Neural progenitor cell (in vitro differentiated cells): ENCODE results near the gene RASEF. TPM values are rescaled to one million over a fixed set of nuclear protein-coding genes. Genes with fewer than 3 reads are reported as not detected.

Source experiments
- DNase-seq: peaks from one replicate; pipeline ENCODE4 v3.0.0-alpha.2; 2016; ENCODE audit warnings: low spot score
- H2AFZ ChIP-seq: fragments of 200-600 bp; sonication (generic); replicated peaks from 2 replicates; pipeline ENCODE4 v1.6.1; 2016; ENCODE audit warnings: antibody characterized with exemption
- H3F3A ChIP-seq: fragments of 200-600 bp; sonication (generic); 2 replicates; pipeline ENCODE4 v1.6.1; 2016; ENCODE audit warnings: antibody characterized with exemption, low read depth
- H3K27ac ChIP-seq: fragments of 200-600 bp; sonication (generic); 2 replicates; pipeline ENCODE4 v1.5.1; 2016; ENCODE audit warnings: mild to moderate bottlenecking
- H3K27me3 ChIP-seq: fragments of 200-600 bp; sonication (generic); 2 replicates; pipeline ENCODE4 v1.6.1; 2016; ENCODE audit warnings: mild to moderate bottlenecking, moderate library complexity
- H3K36me3 ChIP-seq: fragments of 200-600 bp; sonication (generic); 2 replicates; pipeline ENCODE4 v1.5.1; 2016
- H3K4me1 ChIP-seq: fragments of 200-600 bp; sonication (generic); 2 replicates; pipeline ENCODE4 v1.6.1; 2016; ENCODE audit warnings: mixed run types
- H3K4me2 ChIP-seq: fragments of 200-600 bp; sonication (generic); 2 replicates; pipeline ENCODE4 v1.6.1; 2016
- H3K4me3 ChIP-seq: fragments of 200-600 bp; sonication (generic); 2 replicates; pipeline ENCODE4 v1.5.1; 2016
- H3K79me2 ChIP-seq: fragments of 200-600 bp; sonication (generic); 2 replicates; pipeline ENCODE4 v1.6.1; 2016; ENCODE audit warnings: low read depth
- H3K9ac ChIP-seq: fragments of 200-600 bp; sonication (generic); 2 replicates; pipeline ENCODE4 v1.6.1; 2016
- H3K9me3 ChIP-seq: fragments of 200-600 bp; sonication (generic); 2 replicates; pipeline ENCODE4 v1.5.1; 2016; ENCODE audit warnings: low read depth
- H4K20me1 ChIP-seq: fragments of 200-600 bp; sonication (generic); 2 replicates; pipeline ENCODE4 v1.6.1; 2016; ENCODE audit warnings: low read depth
- H3K27ac Mint-ChIP-seq: 3 replicates; pipeline ENCODE4 v1.8.0; 2021; ENCODE audit warnings: mixed read lengths
- H3K27me3 Mint-ChIP-seq: 2 replicates; pipeline ENCODE4 v1.8.0; 2022; ENCODE audit warnings: low read depth, mild to moderate bottlenecking, inconsistent platforms, moderate library complexity, mixed read lengths; ENCODE audit not compliant: insufficient read depth
- H3K36me3 Mint-ChIP-seq: 3 replicates; pipeline ENCODE4 v1.8.0; 2021; ENCODE audit warnings: mixed read lengths
- H3K4me1 Mint-ChIP-seq: 3 replicates; pipeline ENCODE4 v1.8.0; 2021; ENCODE audit warnings: mixed read lengths
- H3K4me3 Mint-ChIP-seq: 3 replicates; pipeline ENCODE4 v1.8.0; 2021; ENCODE audit warnings: mild to moderate bottlenecking, moderate library complexity, mixed read lengths
- H3K9me3 Mint-ChIP-seq: 3 replicates; pipeline ENCODE4 v1.8.0; 2020; ENCODE audit warnings: mixed read lengths
- EZH2 ChIP-seq: fragments of 200-600 bp; sonication (generic); IDR thresholded peaks from 2 replicates; pipeline ENCODE4 v1.6.1; 2017; ENCODE audit warnings: antibody characterized with exemption, mild to moderate bottlenecking, moderate library complexity
- EZH2phosphoT487 ChIP-seq: fragments of 200-600 bp; sonication (generic); IDR thresholded peaks from 2 replicates; pipeline ENCODE4 v1.6.1; 2017; ENCODE audit warnings: antibody characterized with exemption
- total RNA-seq: library from RNA; depleted of rRNA; stranded (reverse); fragments of >200 nt; gene quantifications from 2 replicates; pipeline ENCODE4 v1.2.3, GENCODE V29; 2015; ENCODE audit warnings: low replicate concordance
- TF ChIP-seq, protein P1 (sequence below): fragments of 200-600 bp; sonication (generic); IDR thresholded peaks from 2 replicates; pipeline ENCODE4 v1.5.1; 2017; ENCODE audit warnings: antibody characterized with exemption, mild to moderate bottlenecking

Gene RASEF
- total RNA-seq, 1 donor from 2014 or later: 0.21 TPM

DNA sequence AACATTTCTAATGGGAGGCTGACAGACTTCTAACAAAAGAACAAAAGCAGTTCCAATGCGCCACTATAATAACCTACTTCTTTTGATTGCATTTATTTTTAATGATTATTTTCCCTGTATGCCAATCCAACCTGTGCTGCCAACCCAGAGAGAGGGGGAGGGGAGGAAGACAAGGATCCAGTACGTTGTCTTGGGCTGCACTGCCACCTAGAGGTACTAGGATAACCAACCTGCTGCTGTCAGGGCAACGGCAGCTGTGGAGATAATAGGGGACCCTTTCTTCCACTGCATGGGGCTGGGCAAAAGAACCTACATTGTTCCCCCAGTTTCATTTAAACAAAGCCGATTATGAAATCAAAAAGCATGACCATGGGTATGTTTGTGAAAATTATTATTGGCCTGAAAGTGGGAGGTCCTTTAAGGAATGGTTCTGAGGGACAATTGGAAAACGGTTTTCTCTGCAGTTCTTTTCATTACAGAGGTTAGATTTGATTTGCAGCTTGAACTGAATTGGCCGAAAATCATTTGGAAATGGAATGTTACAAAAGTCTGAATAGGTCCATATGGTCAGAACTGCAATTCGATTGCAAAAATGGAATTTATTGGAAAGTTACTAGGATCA, 101.3 kb downstream of the RASEF start:
- no peaks in the 10 kb centered on the region for H3K27me3 ChIP-seq
- no peaks in the 10 kb centered on the region for H3F3A ChIP-seq
- Mint-ChIP-seq H3K36me3 (no peaks in the 10 kb centered on the region), H3K4me3 (peak overlapping the region; percentile 30), H3K27me3 (peaks cover 9% of the 10 kb centered on the region), H3K4me1 (peaks cover 25% of the 10 kb centered on the region), H3K27ac (no peak overlapping the region), H3K9me3 (no peaks in the 10 kb centered on the region)
- no peak overlapping the region for H2AFZ ChIP-seq
- DNase-seq: peak; percentile 94
- H3K36me3 ChIP-seq: no peaks in the 10 kb centered on the region
- H3K9me3 ChIP-seq: no peaks in the 10 kb centered on the region
- no peak overlapping the region for H3K4me2 ChIP-seq
- H3K4me3 ChIP-seq: no peak overlapping the region
- TF ChIP-seq EZH2 (no peak), EZH2phosphoT487 (no peak)
- TF ChIP-seq, protein P1, sequence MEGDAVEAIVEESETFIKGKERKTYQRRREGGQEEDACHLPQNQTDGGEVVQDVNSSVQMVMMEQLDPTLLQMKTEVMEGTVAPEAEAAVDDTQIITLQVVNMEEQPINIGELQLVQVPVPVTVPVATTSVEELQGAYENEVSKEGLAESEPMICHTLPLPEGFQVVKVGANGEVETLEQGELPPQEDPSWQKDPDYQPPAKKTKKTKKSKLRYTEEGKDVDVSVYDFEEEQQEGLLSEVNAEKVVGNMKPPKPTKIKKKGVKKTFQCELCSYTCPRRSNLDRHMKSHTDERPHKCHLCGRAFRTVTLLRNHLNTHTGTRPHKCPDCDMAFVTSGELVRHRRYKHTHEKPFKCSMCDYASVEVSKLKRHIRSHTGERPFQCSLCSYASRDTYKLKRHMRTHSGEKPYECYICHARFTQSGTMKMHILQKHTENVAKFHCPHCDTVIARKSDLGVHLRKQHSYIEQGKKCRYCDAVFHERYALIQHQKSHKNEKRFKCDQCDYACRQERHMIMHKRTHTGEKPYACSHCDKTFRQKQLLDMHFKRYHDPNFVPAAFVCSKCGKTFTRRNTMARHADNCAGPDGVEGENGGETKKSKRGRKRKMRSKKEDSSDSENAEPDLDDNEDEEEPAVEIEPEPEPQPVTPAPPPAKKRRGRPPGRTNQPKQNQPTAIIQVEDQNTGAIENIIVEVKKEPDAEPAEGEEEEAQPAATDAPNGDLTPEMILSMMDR: peak; percentile 92
- no peaks in the 10 kb centered on the region for H4K20me1 ChIP-seq
- no peaks in the 10 kb centered on the region for H3K79me2 ChIP-seq
- no peak overlapping the region for H3K27ac ChIP-seq
- peaks cover 7% of the 10 kb centered on the region for H3K4me1 ChIP-seq
- H3K9ac ChIP-seq: no peak overlapping the region

DNA sequence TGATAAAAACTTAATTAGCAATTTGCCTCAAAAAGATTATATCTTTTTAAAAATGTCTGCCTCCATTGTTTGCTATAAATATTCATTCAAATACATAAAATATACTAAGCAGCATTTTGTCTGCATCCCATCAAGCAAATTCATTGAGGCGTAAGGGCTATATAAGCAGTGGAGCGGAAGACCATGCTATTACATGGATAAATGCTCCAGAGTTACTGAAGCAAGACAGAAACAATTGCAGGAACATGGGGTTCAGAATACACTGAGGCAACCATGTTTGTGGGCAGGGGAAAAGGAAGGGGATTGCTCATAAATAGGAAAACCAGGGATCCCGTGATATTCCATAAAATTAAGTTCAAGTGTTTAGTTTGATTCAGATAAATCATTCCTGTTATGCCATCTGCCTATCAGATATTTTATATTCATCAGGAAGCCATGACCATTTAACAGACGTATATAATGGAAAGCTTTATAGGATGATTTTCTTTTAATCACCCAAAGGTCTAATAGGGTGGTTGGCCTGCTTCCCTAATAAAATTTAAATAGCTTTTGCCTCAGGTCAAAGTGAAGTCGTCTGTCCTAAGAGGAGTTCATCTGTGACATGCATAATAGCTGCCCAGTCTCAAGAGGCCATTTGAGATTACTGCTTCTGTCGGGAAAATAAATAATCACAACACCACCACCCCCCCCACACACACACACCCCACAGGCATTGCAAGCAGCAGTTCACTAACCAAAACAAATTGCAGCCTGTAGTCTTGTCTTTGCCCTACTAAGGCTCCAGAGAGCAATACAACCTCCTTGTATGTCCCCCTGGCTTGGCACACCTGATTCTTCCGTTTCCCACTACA, 105.2 kb downstream of the RASEF start:
- no peaks in the 10 kb centered on the region for H4K20me1 ChIP-seq
- no peak overlapping the region for H3K9ac ChIP-seq
- peaks cover 7% of the 10 kb centered on the region for H3K4me1 ChIP-seq
- H3K27me3 ChIP-seq: no peaks in the 10 kb centered on the region
- no peaks in the 10 kb centered on the region for H3K36me3 ChIP-seq
- Mint-ChIP-seq H3K4me1 (peaks cover 25% of the 10 kb centered on the region), H3K9me3 (peaks cover 4% of the 10 kb centered on the region), H3K27me3 (peaks cover 10% of the 10 kb centered on the region), H3K4me3 (no peak overlapping the region), H3K27ac (peak overlapping the region; percentile 64), H3K36me3 (no peaks in the 10 kb centered on the region)
- H3F3A ChIP-seq: no peaks in the 10 kb centered on the region
- no peak overlapping the region for H3K27ac ChIP-seq
- no peaks in the 10 kb centered on the region for H3K79me2 ChIP-seq
- DNase-seq: peak; percentile 29
- H2AFZ ChIP-seq: no peak overlapping the region
- no peak overlapping the region for H3K4me2 ChIP-seq
- TF ChIP-seq, protein P1: no peak
- TF ChIP-seq EZH2 (no peak), EZH2phosphoT487 (no peak)
- no peak overlapping the region for H3K4me3 ChIP-seq
- H3K9me3 ChIP-seq: no peaks in the 10 kb centered on the region

DNA sequence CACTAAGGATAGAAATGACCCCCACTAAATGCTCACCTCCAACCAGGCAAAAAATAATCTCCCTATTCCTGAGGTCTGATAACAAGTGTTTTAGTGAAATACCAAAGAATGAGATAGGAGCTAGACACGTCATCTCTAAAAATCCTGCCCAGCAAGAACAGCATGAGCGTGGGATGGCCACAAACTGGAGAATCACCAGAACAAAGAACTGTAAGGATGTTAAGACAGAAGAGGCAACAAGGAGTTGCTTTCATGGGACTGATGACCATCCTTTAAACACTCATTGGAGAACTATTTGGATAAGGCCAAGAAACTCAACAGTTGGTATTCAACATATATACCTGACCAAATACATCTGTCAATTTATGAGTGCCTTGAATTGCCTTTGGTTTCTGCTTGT, 113.7 kb downstream of the RASEF start:
- Mint-ChIP-seq H3K9me3 (no peaks in the 10 kb centered on the region), H3K36me3 (no peaks in the 10 kb centered on the region), H3K27me3 (no peaks in the 10 kb centered on the region), H3K4me1 (peaks cover 11% of the 10 kb centered on the region), H3K27ac (no peak overlapping the region), H3K4me3 (no peak overlapping the region)
- Histone ChIP-seq H3K4me1 (peaks cover 9% of the 10 kb centered on the region), H2AFZ (peak overlapping the region; percentile 17), H3K36me3 (no peaks in the 10 kb centered on the region), H3K4me2 (no peak overlapping the region), H3K27me3 (no peaks in the 10 kb centered on the region), H3F3A (peaks cover 7% of the 10 kb centered on the region), H4K20me1 (no peaks in the 10 kb centered on the region), H3K9me3 (no peaks in the 10 kb centered on the region), H3K9ac (no peak overlapping the region), H3K4me3 (no peak overlapping the region), H3K79me2 (no peaks in the 10 kb centered on the region), H3K27ac (no peak overlapping the region)
- no peak for TF ChIP-seq EZH2
- no peak for TF ChIP-seq EZH2phosphoT487
- TF ChIP-seq, protein P1: no peak
- DNase-seq: no peak
